Middle frontal gyrus (tissue), 1 donor: ENCODE data around the gene STXBP6.

ENCODE experiments used
- DNase-seq: peaks from one replicate; pipeline ENCODE4 v3.0.0-alpha.2; 2015; ENCODE audit warnings: low spot score; ENCODE audit errors: extremely low spot score

STXBP6 gene

GRCh38 chr14:24889843-24890242 is 160.1 kb downstream of the STXBP6 start:
- no peak for DNase-seq

- DNase-seq, result no peak
Measured at GRCh38 chr14:24888532-24888931, 161.4 kb downstream of the STXBP6 start.

- no peak for DNase-seq
Measured at GRCh38 chr14:24887623-24888304, 162.2 kb downstream of the STXBP6 start.

GRCh38 chr14:24885410-24885913 is 164.5 kb downstream of the STXBP6 start:
- DNase-seq, result no peak

GRCh38 chr14:24883576-24883975 is 166.4 kb downstream of the STXBP6 start:
- DNase-seq, result no peak

- no peak for DNase-seq
Measured at GRCh38 chr14:24881116-24881893, 168.6 kb downstream of the STXBP6 start.

- no peak for DNase-seq
Measured at GRCh38 chr14:24880689-24881088, 169.3 kb downstream of the STXBP6 start.

GRCh38 chr14:24879661-24880386 is 170.1 kb downstream of the STXBP6 start:
- no peak for DNase-seq

GRCh38 chr14:24876996-24877395 is 173.0 kb downstream of the STXBP6 start:
- peak; percentile 41 for DNase-seq

- DNase-seq, result no peak
Measured at GRCh38 chr14:24875991-24876878, 173.7 kb downstream of the STXBP6 start.

GRCh38 chr14:24875203-24875838 is 174.6 kb downstream of the STXBP6 start:
- no peak for DNase-seq

- no peak for DNase-seq
Measured at GRCh38 chr14:24874514-24875202, 175.3 kb downstream of the STXBP6 start.

GRCh38 chr14:24873551-24873950 is 176.4 kb downstream of the STXBP6 start:
- no peak for DNase-seq

- no peak for DNase-seq
Measured at GRCh38 chr14:24870949-24871701, 178.8 kb downstream of the STXBP6 start.

- DNase-seq, result no peak
Measured at GRCh38 chr14:24868389-24868788, 181.6 kb downstream of the STXBP6 start.

- no peak for DNase-seq
Measured at GRCh38 chr14:24866067-24866639, 183.8 kb downstream of the STXBP6 start.

- no peak for DNase-seq
Measured at GRCh38 chr14:24863968-24864684, 185.8 kb downstream of the STXBP6 start.

GRCh38 chr14:24861083-24861630 is 188.8 kb downstream of the STXBP6 start:
- no peak for DNase-seq
